NAMALWA (cell line): ENCODE data around the gene OBI1.
"Not testable (repeated sequence)": the region's sequence is repeated elsewhere in the genome, so short reads cannot be mapped to it uniquely, and the experiment has no call there.

Experiments used
- DNase-seq: peaks from one replicate; pipeline ENCODE4 v3.0.0-alpha.2; 2015; ENCODE audit warnings: low spot score

The OBI1 gene

GRCh38 chr13:78649997-78650716 lies 8.8 kb downstream of the OBI1 start:
- no peak for DNase-seq

GRCh38 chr13:78647109-78647678 lies 11.8 kb downstream of the OBI1 start:
- DNase-seq = not testable (repeated sequence)

- DNase-seq = no peak
Measured at GRCh38 chr13:78638216-78638615, 20.7 kb downstream of the OBI1 start.

- no peak for DNase-seq
Measured at GRCh38 chr13:78636495-78636894, 22.5 kb downstream of the OBI1 start.

GRCh38 chr13:78632996-78633395 lies 26.0 kb downstream of the OBI1 start:
- no peak for DNase-seq

- DNase-seq = no peak
Measured at GRCh38 chr13:78631077-78631476, 27.9 kb downstream of the OBI1 start.

- DNase-seq = no peak
Measured at GRCh38 chr13:78630511-78630910, 28.4 kb downstream of the OBI1 start.

GRCh38 chr13:78625384-78625783 lies 33.6 kb downstream of the OBI1 start:
- DNase-seq = no peak

GRCh38 chr13:78623132-78623531 lies 35.8 kb downstream of the OBI1 start:
- DNase-seq = no peak

- DNase-seq = no peak
Measured at GRCh38 chr13:78620936-78621470, 38.0 kb downstream of the OBI1 start.

GRCh38 chr13:78618411-78618810 lies 40.5 kb downstream of the OBI1 start:
- DNase-seq = no peak

GRCh38 chr13:78611040-78611439 lies 47.9 kb downstream of the OBI1 start:
- DNase-seq = peak; percentile 15

GRCh38 chr13:78610381-78610883 lies 48.5 kb downstream of the OBI1 start:
- peak; percentile 21 for DNase-seq

GRCh38 chr13:78609464-78610205 lies 49.3 kb downstream of the OBI1 start:
- no peak for DNase-seq

- DNase-seq = no peak
Measured at GRCh38 chr13:78608688-78609463, 50.1 kb downstream of the OBI1 start.

- DNase-seq = no peak
Measured at GRCh38 chr13:78608252-78608687, 50.7 kb downstream of the OBI1 start.

GRCh38 chr13:78607409-78608251 lies 51.3 kb downstream of the OBI1 start:
- DNase-seq = no peak

- DNase-seq = no peak
Measured at GRCh38 chr13:78606471-78607408, 52.2 kb downstream of the OBI1 start.

GRCh38 chr13:78604782-78605611 lies 54.0 kb downstream of the OBI1 start:
- DNase-seq = peak; percentile 66
